ENCODE results near the gene C21orf58.

- TF ChIP-seq POLR2AphosphoS5 (IDR thresholded peaks at IDR 0.05) (no peak), POLR2A (IDR thresholded peaks at IDR 0.05) (no peak)
Observed at GRCh38 chr21:46363698-46364097, 40.0 kb upstream of the C21orf58 start.
